Liver (tissue), 9 donors: Measurements from ENCODE around the gene MON1B. TPM values are rescaled to one million over a fixed set of nuclear protein-coding genes. Genes with fewer than 3 reads are reported as not detected.

Experiments
- DNase-seq: peaks from one replicate; pipeline ENCODE4 v3.0.0-alpha.2; 2017; ENCODE audit warnings: low spot score
- H3K27ac ChIP-seq, 2 donors: one replicate each; pipeline ENCODE4 v1.7.0; 2013; ENCODE audit warnings: inconsistent platforms in 2 of 2, low read length in 2 of 2, control low read depth in 1 of 2, low read depth in 1 of 2, mild to moderate bottlenecking in 1 of 2
- H3K27me3 ChIP-seq, 4 donors: one replicate each; pipeline versions ENCODE4 v1.6.1 to v1.7.0; 2013; ENCODE audit warnings: low read length in 3 of 4, inconsistent platforms in 1 of 4, mild to moderate bottlenecking in 1 of 4, moderate library complexity in 1 of 4; ENCODE audit not compliant: control insufficient read depth in 4 of 4, insufficient read depth in 4 of 4
- H3K36me3 ChIP-seq, 4 donors: one replicate each; pipeline versions ENCODE4 v1.6.1 to v1.7.0; 2013; ENCODE audit warnings: low read length in 3 of 4, mild to moderate bottlenecking in 3 of 4, low read depth in 1 of 4, moderate library complexity in 1 of 4; ENCODE audit not compliant: control insufficient read depth in 4 of 4, insufficient read depth in 3 of 4
- H3K4me1 ChIP-seq, 4 donors: one replicate each; pipeline versions ENCODE4 v1.6.1 to v1.7.0; 2013; ENCODE audit warnings: low read length in 3 of 4, mild to moderate bottlenecking in 3 of 4, moderate library complexity in 1 of 4; ENCODE audit not compliant: control insufficient read depth in 4 of 4, insufficient read depth in 4 of 4
- H3K4me3 ChIP-seq, 3 donors: one replicate each; pipeline versions ENCODE4 v1.6.1 to v1.7.0; 2013; ENCODE audit warnings: low read length in 3 of 3, control low read depth in 1 of 3, low read depth in 1 of 3, mild to moderate bottlenecking in 1 of 3
- H3K9ac ChIP-seq, 2 donors: one replicate each; pipeline ENCODE4 v1.7.0; 2013; ENCODE audit warnings: low read length in 2 of 2, mild to moderate bottlenecking in 2 of 2, moderate library complexity in 2 of 2, control low read depth in 1 of 2, low read depth in 1 of 2
- H3K9me3 ChIP-seq, 4 donors: one replicate each; pipeline versions ENCODE4 v1.6.1 to v1.7.0; 2013; ENCODE audit warnings: low read length in 3 of 4; ENCODE audit not compliant: control insufficient read depth in 4 of 4
- ATF3 ChIP-seq: IDR thresholded peaks from 2 replicates; pipeline ENCODE4 v1.6.1; 2016; ENCODE audit warnings: antibody characterized with exemption
- CTCF ChIP-seq: fragments of 150-350 bp; IDR thresholded peaks from 2 replicates; pipeline ENCODE4 v1.5.1; 2017; ENCODE audit warnings: improper control_type of control experiment, low read depth, low read length; ENCODE audit not compliant: missing input control
- FOXA1 ChIP-seq: IDR thresholded peaks from 2 replicates; pipeline ENCODE4 v1.6.1; 2016; ENCODE audit warnings: antibody characterized with exemption
- FOXA2 ChIP-seq: IDR thresholded peaks from 2 replicates; pipeline ENCODE4 v1.6.1; 2016; ENCODE audit warnings: antibody characterized with exemption
- GABPA ChIP-seq, 2 donors: IDR thresholded peaks in 1 of 2; conservative IDR thresholded peaks in 1 of 2; 2 replicates each; pipeline ENCODE4 v1.6.1; 2016; ENCODE audit warnings: antibody characterized with exemption in 2 of 2, mild to moderate bottlenecking in 1 of 2, moderate library complexity in 1 of 2
- HNF4A ChIP-seq, 2 donors: conservative IDR thresholded peaks; 2 replicates each; pipeline ENCODE4 v1.6.1; 2016; ENCODE audit warnings: antibody characterized with exemption in 2 of 2, mild to moderate bottlenecking in 2 of 2
- JUND ChIP-seq, 2 donors: IDR thresholded peaks; 2 replicates each; pipeline ENCODE4 v1.6.1; 2016; ENCODE audit warnings: antibody characterized with exemption in 2 of 2
- NR2F2 ChIP-seq: IDR thresholded peaks from 2 replicates; pipeline ENCODE4 v1.6.1; 2016; ENCODE audit warnings: antibody characterized with exemption
- RAD21 ChIP-seq, 2 donors: IDR thresholded peaks; 2 replicates each; pipeline ENCODE4 v1.6.1; 2016; ENCODE audit warnings: antibody characterized with exemption in 2 of 2, mild to moderate bottlenecking in 2 of 2
- REST ChIP-seq: IDR thresholded peaks from 2 replicates; pipeline ENCODE4 v1.6.1; 2016; ENCODE audit warnings: antibody characterized with exemption, mild to moderate bottlenecking
- RXRA ChIP-seq, 2 donors: IDR thresholded peaks; 2 replicates each; pipeline ENCODE4 v1.6.1; 2017 to 2018; ENCODE audit warnings: antibody characterized with exemption in 2 of 2, mild to moderate bottlenecking in 1 of 2
- SP1 ChIP-seq: IDR thresholded peaks from 2 replicates; pipeline ENCODE4 v1.6.1; 2018; ENCODE audit warnings: antibody characterized with exemption, mild to moderate bottlenecking
- TAF1 ChIP-seq: conservative IDR thresholded peaks from 2 replicates; pipeline ENCODE4 v1.6.1; 2016; ENCODE audit warnings: antibody characterized with exemption, mild to moderate bottlenecking
- YY1 ChIP-seq: IDR thresholded peaks from 2 replicates; pipeline ENCODE4 v1.6.1; 2016; ENCODE audit warnings: antibody characterized with exemption, mild to moderate bottlenecking
- WGBS: extraction: QIAGEN DNeasy Blood & Tissue Kit; methylation state at CpG from one replicate; pipeline ENCODE4 v1.1.7; 2013; 5-methylcytosine and 5-hydroxymethylcytosine counted together
- polyA plus RNA-seq, 2 donors: library from polyadenylated mRNA; stranded (reverse) in 1 of 2; unstranded in 1 of 2; fragments of 200-250 nt in 1 of 2; fragments of >200 nt in 1 of 2; fragmentation: Nextera tagmentation in 1 of 2; extraction: Ambion mirVana in 1 of 2; gene quantifications; one replicate each; pipeline versions ENCODE4 v1.2.1 to v1.2.3, GENCODE V29; 2013 to 2015
- total RNA-seq, 2 donors: library from RNA; depleted of rRNA; stranded (reverse); fragments of >200 nt; gene quantifications; one replicate each; pipeline ENCODE4 v1.2.3, GENCODE V29; 2014
- TF ChIP-seq, protein P1 (sequence below): IDR thresholded peaks from 2 replicates; pipeline ENCODE4 v1.6.1; 2016; ENCODE audit warnings: antibody characterized with exemption
- TF ChIP-seq, protein P2 (sequence below): IDR thresholded peaks from 2 replicates; pipeline ENCODE4 v1.6.1; 2016; ENCODE audit warnings: antibody characterized with exemption
- donor health status: healthy.
- donor health status: healthy.
- donor health status: healthy.
- donor health status: healthy.
- donor health status: healthy.

Gene MON1B
- total and polyA plus RNA-seq, 4 donors = 7.1 to 23.5 (median 12.4) TPM

DNA sequence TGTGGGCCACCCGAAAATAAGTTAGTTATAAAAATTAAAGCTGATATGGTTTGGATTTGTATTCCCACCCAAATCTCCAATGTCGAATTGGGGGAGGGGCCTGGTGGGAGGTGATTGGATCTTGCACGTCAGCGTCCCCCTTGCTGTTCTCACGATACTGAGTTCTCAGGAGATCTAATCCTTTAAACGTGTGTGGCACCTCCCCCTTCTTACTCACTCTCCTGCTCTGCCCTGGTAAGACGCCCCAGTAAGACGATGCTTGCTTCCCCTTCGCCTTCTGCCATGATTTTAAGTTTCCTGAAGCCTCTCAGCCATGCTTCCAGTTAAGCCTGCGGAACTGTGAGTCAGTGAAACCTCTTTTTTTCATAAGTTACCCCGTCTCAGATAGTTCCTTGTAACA lies 43.6 kb downstream of the MON1B start:
- H3K4me3 ChIP-seq = no peak overlapping the region
- no peak overlapping the region for H3K27ac ChIP-seq
- H3K4me1 ChIP-seq = peaks cover 0 to 3% (median 2%) of the 10 kb centered on the region in 4 donors
- no peaks in the 10 kb centered on the region for H3K9me3 ChIP-seq
- peaks cover 0 to 3% (median 0%) of the 10 kb centered on the region in 4 donors for H3K27me3 ChIP-seq
- DNase-seq = no peak
- TF ChIP-seq YY1 = no peak
- TF ChIP-seq RAD21 (IDR thresholded peaks at IDR 0.05) = no peak
- TF ChIP-seq REST = no peak
- TF ChIP-seq GABPA (IDR thresholded peaks at IDR 0.05 in 1 of 2, conservative IDR thresholded peaks at IDR 0.05 in 1 of 2) = no peak
- no peak for TF ChIP-seq ATF3
- no peak for TF ChIP-seq NR2F2
- TF ChIP-seq, protein P1, sequence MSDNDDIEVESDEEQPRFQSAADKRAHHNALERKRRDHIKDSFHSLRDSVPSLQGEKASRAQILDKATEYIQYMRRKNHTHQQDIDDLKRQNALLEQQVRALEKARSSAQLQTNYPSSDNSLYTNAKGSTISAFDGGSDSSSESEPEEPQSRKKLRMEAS = no peak
- TF ChIP-seq TAF1 = no peak
- TF ChIP-seq JUND (IDR thresholded peaks at IDR 0.05) = no peak
- TF ChIP-seq CTCF = no peak
- TF ChIP-seq FOXA2 = no peak
- TF ChIP-seq RXRA (IDR thresholded peaks at IDR 0.05) = no peak
- TF ChIP-seq SP1 = no peak
- no peak overlapping the region for H3K9ac ChIP-seq
- no peaks in the 10 kb centered on the region for H3K36me3 ChIP-seq
- 41% methylated on average over 11 of the region's 11 CpGs for WGBS

- DNase-seq = peak; percentile 85
- Histone ChIP-seq H3K9ac (no peak overlapping the region), H3K27ac (no peak overlapping the region), H3K36me3 (no peaks in the 10 kb centered on the region), H3K4me3 (peak overlapping the region in 1 of 3 donors; percentile 2), H3K27me3 (peaks cover 0 to 3% (median 0%) of the 10 kb centered on the region in 4 donors), H3K9me3 (no peaks in the 10 kb centered on the region), H3K4me1 (peaks cover 0 to 3% (median 2%) of the 10 kb centered on the region in 4 donors)
- 2% methylated on average over 21 of the region's 21 CpGs for WGBS
- TF ChIP-seq HNF4A (conservative IDR thresholded peaks at IDR 0.05) = no peak
- TF ChIP-seq, protein P1 = no peak
- no peak for TF ChIP-seq TAF1
- no peak for TF ChIP-seq SP1
- TF ChIP-seq RAD21 (IDR thresholded peaks at IDR 0.05) = peak; percentile 100
- TF ChIP-seq GABPA (IDR thresholded peaks at IDR 0.05 in 1 of 2, conservative IDR thresholded peaks at IDR 0.05 in 1 of 2) = no peak
- no peak for TF ChIP-seq FOXA1
- no peak for TF ChIP-seq NR2F2
- peak; percentile 100 for TF ChIP-seq CTCF
- TF ChIP-seq REST = no peak
- TF ChIP-seq RXRA (IDR thresholded peaks at IDR 0.05) = no peak
- TF ChIP-seq FOXA2 = no peak
- TF ChIP-seq ATF3 = no peak
- TF ChIP-seq, protein P2, sequence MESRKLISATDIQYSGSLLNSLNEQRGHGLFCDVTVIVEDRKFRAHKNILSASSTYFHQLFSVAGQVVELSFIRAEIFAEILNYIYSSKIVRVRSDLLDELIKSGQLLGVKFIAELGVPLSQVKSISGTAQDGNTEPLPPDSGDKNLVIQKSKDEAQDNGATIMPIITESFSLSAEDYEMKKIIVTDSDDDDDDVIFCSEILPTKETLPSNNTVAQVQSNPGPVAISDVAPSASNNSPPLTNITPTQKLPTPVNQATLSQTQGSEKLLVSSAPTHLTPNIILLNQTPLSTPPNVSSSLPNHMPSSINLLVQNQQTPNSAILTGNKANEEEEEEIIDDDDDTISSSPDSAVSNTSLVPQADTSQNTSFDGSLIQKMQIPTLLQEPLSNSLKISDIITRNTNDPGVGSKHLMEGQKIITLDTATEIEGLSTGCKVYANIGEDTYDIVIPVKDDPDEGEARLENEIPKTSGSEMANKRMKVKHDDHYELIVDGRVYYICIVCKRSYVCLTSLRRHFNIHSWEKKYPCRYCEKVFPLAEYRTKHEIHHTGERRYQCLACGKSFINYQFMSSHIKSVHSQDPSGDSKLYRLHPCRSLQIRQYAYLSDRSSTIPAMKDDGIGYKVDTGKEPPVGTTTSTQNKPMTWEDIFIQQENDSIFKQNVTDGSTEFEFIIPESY = no peak
Observed at GRCh38 chr16:77236063-77236511, 45.1 kb downstream of the MON1B start.
